Measurements from ENCODE around the gene EPG5.
A peak's percentile ranks its signal among the peaks of the same experiment; 100 is the strongest.

The EPG5 gene

DNA sequence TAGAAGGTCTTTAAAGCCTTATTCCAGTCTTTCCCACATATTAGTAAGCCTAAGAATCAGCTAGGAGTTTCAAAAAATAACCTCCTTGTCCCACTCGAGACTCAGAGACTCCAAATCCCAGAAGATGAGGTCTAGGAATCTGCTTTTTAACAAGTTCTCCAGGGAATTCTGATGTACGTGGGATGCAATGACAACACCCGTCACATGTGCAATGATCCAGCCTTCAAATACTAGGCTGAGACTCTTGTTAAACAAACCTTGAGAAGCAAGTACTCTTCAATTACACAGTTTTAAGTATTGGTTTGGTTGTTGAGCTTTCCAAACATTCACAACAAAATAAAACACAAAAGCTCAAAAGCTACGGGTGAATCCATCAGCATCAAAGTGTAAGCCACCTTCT is 53.9 kb downstream of the EPG5 start:
- Histone ChIP-seq H3K4me3 (replicated peaks; ENCODE audit: low read depth, low read length) (no peak overlapping the region), H3K36me3 (ENCODE audit: control insufficient read depth, insufficient read depth, low read length) (peaks cover 12% of the 10 kb centered on the region), H3K27me3 (replicated peaks; ENCODE audit: control insufficient read depth, insufficient read depth, low read length) (no peaks in the 10 kb centered on the region)
- TF ChIP-seq, protein P1, sequence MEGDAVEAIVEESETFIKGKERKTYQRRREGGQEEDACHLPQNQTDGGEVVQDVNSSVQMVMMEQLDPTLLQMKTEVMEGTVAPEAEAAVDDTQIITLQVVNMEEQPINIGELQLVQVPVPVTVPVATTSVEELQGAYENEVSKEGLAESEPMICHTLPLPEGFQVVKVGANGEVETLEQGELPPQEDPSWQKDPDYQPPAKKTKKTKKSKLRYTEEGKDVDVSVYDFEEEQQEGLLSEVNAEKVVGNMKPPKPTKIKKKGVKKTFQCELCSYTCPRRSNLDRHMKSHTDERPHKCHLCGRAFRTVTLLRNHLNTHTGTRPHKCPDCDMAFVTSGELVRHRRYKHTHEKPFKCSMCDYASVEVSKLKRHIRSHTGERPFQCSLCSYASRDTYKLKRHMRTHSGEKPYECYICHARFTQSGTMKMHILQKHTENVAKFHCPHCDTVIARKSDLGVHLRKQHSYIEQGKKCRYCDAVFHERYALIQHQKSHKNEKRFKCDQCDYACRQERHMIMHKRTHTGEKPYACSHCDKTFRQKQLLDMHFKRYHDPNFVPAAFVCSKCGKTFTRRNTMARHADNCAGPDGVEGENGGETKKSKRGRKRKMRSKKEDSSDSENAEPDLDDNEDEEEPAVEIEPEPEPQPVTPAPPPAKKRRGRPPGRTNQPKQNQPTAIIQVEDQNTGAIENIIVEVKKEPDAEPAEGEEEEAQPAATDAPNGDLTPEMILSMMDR (IDR thresholded peaks at IDR 0.05; ENCODE audit: insufficient read depth, low read length, poor library complexity, severe bottlenecking), result no peak
- DNase-seq (ENCODE audit: extremely low read depth, insufficient read length), result no peak

DNA sequence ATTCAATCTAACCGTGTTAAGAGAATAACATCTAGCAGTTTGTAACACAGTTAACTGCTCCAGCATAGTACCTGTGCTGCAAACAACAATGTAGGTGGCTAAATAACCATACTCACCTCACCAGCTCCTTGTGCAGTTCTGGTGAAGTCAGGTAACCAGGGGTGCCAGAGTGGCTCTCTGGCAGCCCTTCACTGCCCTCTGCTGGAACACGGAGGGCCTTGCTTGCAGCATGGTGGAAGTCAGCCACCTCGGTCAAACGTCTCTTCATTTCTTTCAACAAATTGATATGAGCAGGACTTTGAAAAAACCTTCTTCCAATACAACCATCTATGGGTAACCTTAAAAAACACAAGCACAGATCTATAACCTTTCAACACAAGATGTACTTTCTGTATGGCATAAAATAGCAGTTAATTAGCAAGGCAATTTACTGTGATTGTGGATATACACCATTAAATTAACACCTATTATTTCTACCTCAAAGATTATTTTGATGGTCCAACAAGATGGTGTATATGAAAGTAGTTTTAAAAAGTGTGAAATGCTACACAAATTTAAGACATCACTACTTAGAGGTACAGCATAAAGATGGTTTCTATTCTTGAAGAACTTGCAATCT is 56.6 kb downstream of the EPG5 start:
- no peak overlapping the region for H3K4me3 ChIP-seq (replicated peaks; ENCODE audit: low read depth, low read length)
- H3K27me3 ChIP-seq (replicated peaks; ENCODE audit: control insufficient read depth, insufficient read depth, low read length), result no peaks in the 10 kb centered on the region
- DNase-seq (ENCODE audit: extremely low read depth, insufficient read length), result peak; percentile 9
- peaks cover 8% of the 10 kb centered on the region for H3K36me3 ChIP-seq (ENCODE audit: control insufficient read depth, insufficient read depth, low read length)
- TF ChIP-seq, protein P1 (IDR thresholded peaks at IDR 0.05; ENCODE audit: insufficient read depth, low read length, poor library complexity, severe bottlenecking), result peak; percentile 87

DNA sequence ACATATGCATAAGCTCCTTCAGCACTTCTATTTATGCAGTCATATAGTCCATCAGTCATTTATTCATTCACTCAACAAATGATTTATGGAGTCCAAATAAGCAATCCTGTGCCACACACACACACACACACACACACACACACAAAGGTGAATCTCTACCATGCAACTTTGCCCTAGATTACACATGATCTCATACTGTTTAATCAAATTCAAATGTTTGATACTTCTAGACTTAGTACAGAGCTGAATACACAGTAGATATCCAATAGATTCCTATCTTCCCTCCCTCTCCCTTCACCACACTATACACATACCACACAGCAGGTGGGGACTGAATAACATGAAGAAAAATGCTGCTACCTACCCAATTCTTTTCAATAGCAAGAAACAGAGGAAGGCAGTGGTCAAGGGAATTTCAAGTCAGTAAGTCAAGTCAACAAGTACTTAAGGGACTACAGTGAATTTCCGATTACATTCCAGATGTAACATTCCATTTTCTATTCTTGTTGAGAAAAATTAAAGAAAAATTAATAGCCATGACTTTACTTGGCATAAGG is 65.4 kb downstream of the EPG5 start:
- DNase-seq (ENCODE audit: extremely low read depth, insufficient read length), result no peak
- TF ChIP-seq, protein P1 (IDR thresholded peaks at IDR 0.05; ENCODE audit: insufficient read depth, low read length, poor library complexity, severe bottlenecking), result no peak
- H3K36me3 ChIP-seq (ENCODE audit: control insufficient read depth, insufficient read depth, low read length), result peaks cover 6% of the 10 kb centered on the region
- no peaks in the 10 kb centered on the region for H3K27me3 ChIP-seq (replicated peaks; ENCODE audit: control insufficient read depth, insufficient read depth, low read length)
- H3K4me3 ChIP-seq (replicated peaks; ENCODE audit: low read depth, low read length), result no peak overlapping the region

DNA sequence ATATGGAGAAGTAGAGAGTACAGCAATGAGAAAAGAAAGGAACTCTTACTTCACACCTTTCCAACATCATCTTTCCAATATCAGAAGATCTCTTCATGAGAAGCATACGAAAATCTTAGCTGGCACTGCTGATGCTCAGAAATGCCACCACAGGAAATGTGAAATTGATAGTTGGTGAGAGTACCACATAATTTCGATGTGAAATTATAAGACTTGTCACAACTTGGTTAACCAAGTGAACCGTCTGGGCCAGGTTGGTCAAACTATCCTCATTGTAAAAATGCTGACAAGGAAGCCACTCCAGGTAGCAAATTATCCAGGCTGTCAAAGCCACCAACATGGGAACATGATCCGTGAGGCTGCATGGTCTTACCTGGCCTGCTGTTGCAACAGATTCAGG is 66.5 kb downstream of the EPG5 start:
- Histone ChIP-seq H3K36me3 (ENCODE audit: control insufficient read depth, insufficient read depth, low read length) (peaks cover 6% of the 10 kb centered on the region), H3K27me3 (replicated peaks; ENCODE audit: control insufficient read depth, insufficient read depth, low read length) (no peaks in the 10 kb centered on the region), H3K4me3 (replicated peaks; ENCODE audit: low read depth, low read length) (no peak overlapping the region)
- DNase-seq (ENCODE audit: extremely low read depth, insufficient read length), result no peak
- TF ChIP-seq, protein P1 (IDR thresholded peaks at IDR 0.05; ENCODE audit: insufficient read depth, low read length, poor library complexity, severe bottlenecking), result no peak

DNA sequence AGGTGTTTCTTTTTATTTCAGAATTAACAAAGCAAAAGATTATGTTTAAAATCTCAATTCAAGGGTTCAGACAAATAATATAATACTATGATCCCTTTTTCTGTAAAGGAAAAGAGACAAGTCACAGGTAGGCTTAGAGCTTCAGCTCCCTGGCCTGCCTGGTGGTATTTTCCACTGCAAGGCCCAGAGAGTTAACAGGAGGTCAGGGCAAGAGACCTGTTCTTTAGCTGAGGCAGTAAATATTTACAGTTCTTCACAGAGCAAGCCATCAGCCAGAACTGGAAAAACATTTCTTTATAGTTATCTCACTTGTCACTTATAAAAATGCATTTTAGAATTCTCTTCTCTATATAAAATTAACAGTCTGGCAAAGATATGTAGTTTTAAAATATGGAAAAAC is 70.1 kb downstream of the EPG5 start:
- no peak overlapping the region for H3K4me3 ChIP-seq (replicated peaks; ENCODE audit: low read depth, low read length)
- H3K36me3 ChIP-seq (ENCODE audit: control insufficient read depth, insufficient read depth, low read length), result peaks cover 4% of the 10 kb centered on the region
- TF ChIP-seq, protein P1 (IDR thresholded peaks at IDR 0.05; ENCODE audit: insufficient read depth, low read length, poor library complexity, severe bottlenecking), result no peak
- no peaks in the 10 kb centered on the region for H3K27me3 ChIP-seq (replicated peaks; ENCODE audit: control insufficient read depth, insufficient read depth, low read length)
- no peak for DNase-seq (ENCODE audit: extremely low read depth, insufficient read length)
